HepG2 (cell line): ENCODE measurements around the gene ADGRD1.

Experiments
- CREB1 ChIP-seq, 2 experiments: fragments of 450-650 bp in 1 of 2; IDR thresholded peaks; 2 replicates each; pipeline ENCODE4 v1.6.1; 2016 to 2017; ENCODE audit warnings: control low read depth in 1 of 2, mild to moderate bottlenecking in 1 of 2, missing compliant biosample characterization in 1 of 2, missing genetic modification characterization in 1 of 2
- TF ChIP-seq, protein P1 (sequence below): sonication (generic); formaldehyde crosslinking; IDR thresholded peaks from 2 replicates; pipeline ENCODE4 v1.4.0; 2020; ENCODE audit warnings: missing genetic modification reagents

DNA sequence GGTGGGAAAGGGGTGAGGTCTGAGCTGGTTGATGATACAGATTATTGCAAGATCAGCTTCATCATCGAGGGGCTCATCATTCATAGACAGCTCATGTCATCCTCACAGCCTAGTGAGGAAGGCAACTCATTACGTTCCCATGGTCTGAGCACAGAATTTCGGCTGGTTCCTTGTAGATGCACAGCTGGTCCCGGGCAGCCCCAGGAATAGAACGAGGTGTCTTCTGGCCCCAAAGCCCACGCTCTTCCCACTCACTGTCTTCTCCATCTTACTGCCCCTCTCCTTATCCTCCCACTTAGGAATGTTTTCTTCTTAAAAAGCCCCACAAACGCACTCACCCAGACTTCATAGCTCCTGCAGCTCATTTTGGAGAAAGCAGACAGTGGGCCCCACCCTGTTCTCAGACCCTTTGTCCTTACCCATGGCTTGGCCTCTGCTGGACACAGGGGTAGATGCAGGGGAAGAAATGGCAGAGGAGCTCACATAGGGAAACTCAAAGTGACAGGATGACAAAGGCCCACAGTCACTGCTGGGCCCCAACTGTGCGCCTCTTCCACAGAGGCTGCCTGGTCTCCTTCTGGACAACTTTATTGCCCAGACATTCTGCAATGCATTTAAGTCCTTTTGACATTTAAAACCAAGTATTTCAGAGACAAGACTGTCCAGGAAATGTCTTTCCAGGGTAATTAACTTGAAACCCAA, 162.2 kb downstream of the ADGRD1 start:
- no peak for TF ChIP-seq CREB1 (IDR thresholded peaks at IDR 0.05)
- no peak for TF ChIP-seq CREB1 (CRISPR knock-in tag; IDR thresholded peaks at IDR 0.05)
- TF ChIP-seq, protein P1, sequence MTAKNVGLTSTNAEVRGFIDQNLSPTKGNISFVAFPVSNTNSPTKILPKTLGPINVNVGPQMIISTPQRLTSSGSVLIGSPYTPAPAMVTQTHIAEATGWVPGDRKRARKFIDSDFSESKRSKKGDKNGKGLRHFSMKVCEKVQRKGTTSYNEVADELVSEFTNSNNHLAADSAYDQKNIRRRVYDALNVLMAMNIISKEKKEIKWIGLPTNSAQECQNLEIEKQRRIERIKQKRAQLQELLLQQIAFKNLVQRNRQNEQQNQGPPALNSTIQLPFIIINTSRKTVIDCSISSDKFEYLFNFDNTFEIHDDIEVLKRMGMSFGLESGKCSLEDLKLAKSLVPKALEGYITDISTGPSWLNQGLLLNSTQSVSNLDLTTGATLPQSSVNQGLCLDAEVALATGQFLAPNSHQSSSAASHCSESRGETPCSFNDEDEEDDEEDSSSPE: no peak
